GM19324 (cell line): Measurements from ENCODE around the gene GRAMD4.
"Not testable (repeated sequence)": the region's sequence is repeated elsewhere in the genome, so short reads cannot be mapped to it uniquely, and the experiment has no call there.

ENCODE experiments used
- ATAC-seq: cut with Tn5 transposase; IDR thresholded peaks from one replicate; pipeline ENCODE4 v1.9.1; 2021; ENCODE audit warnings: mild to moderate bottlenecking, moderate library complexity; ENCODE audit not compliant: unreplicated experiment, low FRiP score

The GRAMD4 gene

DNA sequence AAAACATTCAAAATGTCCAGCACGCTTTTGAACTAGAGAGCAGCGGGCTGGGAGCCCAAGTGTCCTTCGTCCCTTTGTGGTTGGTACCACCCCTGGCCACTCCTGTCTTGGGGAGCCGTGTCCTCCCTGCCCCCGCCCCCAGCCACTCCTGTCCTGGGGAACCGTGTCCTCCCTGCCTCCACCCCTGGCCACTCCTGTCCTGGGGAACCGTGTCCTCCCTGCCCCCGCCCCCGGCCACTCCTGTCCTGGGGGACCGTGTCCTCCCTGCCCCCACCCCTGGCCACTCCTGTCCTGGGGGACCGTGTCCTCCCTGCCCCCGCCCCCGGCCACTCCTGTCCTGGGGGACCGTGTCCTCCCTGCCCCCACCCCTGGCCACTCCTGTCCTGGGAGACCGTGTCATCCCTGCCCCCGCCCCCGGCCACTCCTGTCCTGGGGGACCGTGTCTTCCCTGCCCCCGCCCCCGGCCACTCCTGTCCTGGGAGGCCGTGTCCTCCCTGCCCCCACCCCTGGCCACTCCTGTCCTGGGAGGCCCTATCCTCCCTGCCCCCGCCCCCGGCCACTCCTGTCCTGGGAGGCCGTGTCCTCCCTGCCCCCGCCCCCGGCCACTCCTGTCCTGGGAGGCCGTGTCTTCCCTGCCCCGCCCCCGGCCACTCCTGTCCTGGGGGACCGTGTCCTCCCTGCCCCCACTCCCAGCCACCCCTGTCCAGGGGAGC is 14.9 kb downstream of the GRAMD4 start:
- ATAC-seq, result not testable (repeated sequence)

GRCh38 chr22:46635756-46636155 is 15.6 kb downstream of the GRAMD4 start:
- ATAC-seq, result no peak

- no peak for ATAC-seq
These were observed 16.2 kb downstream of the GRAMD4 start for GRCh38 chr22:46636221-46637002.

DNA sequence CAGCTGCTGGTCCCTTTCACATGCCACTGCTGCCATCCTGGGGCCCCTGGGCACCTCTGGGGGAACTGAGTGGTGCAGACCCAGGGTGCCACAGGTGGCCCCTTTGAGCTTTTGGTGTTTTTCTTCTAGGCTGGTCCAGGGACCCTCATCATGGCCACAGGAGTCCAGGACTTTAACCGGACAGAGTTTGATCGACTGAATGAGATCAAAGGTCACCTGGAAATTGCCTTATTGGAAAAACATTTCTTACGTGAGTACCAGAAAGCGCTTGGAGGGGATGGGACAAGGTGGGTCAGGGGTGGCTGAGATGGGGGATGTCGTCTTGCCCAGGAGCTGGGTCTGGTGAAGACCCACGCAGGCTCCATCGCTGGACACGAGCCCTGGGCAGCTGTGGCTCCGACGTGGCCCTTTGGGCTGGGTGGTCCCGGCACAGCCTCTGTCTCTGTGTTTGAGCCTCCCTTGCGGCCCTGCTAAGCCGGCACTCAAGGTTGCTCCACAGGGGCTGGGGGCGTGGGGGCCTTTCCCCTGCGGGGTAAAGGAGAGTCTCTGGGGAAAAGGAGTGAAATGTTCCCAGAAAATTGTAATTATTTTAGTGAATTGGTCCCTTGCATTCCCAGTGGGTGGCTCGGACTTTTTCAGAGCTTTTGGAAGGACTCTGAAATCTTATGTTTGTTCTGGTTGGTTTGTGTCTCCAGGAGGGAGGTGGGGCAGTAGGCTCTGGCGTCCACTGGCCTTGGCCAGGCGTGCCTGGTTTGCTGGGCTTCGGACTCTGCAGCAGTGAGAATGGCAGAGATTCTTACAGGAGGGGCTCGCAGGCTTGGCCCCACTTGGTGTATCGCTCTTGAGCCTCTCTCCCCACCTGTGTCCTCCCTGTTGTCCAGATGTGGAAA is 17.8 kb downstream of the GRAMD4 start:
- no peak for ATAC-seq

GRCh38 chr22:46638601-46639431 is 18.6 kb downstream of the GRAMD4 start:
- no peak for ATAC-seq

DNA sequence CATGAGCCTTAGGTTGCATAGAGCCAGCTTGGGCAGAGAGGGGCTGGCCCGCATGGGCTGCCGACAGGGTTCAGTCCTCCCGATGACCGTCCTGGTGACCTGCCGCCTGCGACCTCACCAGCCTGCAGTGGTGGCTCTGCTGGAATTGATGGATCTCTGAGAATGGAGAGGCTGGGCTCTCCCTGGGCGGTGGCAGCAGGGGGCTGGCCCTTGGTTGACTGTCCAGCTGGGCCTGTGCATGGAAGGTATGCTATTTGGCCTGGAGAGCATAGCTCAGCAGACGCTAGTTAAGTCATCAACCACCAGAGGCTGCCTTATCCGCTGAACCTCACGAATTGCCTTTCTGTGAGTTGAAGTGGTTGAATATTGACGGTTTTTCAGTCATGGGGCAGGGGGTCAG is 19.7 kb downstream of the GRAMD4 start:
- ATAC-seq, result no peak

GRCh38 chr22:46640293-46641055 is 20.3 kb downstream of the GRAMD4 start:
- no peak for ATAC-seq

DNA sequence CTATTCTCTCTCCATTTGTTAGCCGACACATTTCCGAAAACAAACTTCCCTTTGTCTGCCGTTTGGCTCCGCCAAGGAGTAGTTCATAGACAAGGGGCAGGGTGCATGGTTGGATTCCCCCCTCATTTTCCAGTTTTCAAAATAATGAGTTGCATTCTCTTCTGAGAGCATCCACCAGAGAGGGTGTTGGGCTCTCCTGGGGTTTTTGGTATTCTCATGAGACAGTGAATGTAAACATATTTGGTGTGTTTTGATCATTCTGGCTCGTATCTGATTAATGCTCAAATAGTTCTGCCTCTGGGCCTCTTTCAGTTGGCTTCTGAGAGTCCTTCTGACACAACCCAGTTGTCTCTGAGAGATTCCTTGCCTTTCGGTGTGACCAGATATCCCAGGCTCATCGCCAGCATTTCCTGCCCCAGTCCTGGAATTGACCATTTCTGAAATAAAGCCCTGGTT is 21.7 kb downstream of the GRAMD4 start:
- no peak for ATAC-seq

DNA sequence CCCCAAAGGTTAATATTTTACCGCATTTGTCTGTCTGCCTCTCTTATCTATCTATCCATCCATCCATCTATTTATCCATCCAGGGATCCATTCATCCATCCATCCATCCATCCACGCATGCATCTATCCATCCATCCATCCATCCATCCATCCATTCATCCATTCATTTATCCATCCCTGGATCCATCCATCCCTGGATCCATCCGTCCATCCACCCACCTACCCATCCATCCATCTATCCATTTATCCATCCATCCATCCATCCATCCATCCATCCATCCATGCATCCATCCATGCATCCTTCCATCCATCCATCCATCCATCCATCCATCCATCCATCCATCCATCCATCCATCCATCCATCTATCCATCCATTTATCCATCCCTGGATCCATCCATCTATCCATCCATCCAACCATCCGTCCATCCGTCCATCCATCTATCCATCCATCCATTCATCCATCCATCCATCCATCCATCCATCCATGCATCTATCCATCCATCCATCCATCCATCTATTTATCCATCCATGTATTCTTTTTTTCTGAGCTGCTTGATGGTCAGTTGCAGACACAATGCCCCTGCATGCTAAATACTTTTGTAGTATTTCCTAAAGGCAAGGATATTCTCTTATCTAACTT is 22.8 kb downstream of the GRAMD4 start:
- ATAC-seq, result not testable (repeated sequence)

DNA sequence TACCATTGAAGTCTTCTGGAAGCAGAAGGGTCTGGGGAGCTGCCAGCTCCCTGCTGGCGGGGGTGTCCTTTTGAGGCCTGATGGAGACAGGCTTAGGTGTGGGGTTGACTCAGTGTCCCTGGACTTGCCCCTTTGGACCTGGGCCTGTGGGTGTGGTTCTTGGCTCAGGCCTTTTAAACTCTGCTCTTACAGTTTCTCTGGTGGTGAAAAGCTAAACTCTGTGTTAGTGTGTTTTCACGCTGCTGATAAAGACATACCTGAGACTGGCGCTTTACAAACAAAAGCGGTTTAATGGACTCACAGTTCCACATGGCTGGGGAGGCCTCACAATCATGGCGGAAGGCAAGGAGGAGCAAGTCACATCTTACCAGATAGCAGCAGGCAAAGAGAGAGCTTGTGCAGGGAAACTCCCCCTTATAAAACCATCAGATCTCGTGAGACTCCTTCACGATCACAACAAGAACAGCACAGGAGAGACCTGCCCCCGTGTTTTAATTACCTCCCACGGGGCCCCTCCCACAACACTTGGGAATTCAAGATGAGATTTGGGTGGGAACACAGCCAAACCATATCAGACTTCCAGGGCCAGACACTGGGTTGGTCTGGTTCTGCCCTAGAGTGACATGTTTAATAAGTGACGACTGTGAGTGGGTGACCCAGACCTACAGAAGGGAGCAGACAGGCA is 26.5 kb downstream of the GRAMD4 start:
- ATAC-seq, result no peak

- not testable (repeated sequence) for ATAC-seq
These were observed 28.1 kb downstream of the GRAMD4 start for GRCh38 chr22:46648225-46648820.

- ATAC-seq, result no peak
These were observed 29.2 kb downstream of the GRAMD4 start for GRCh38 chr22:46649141-46650077.

DNA sequence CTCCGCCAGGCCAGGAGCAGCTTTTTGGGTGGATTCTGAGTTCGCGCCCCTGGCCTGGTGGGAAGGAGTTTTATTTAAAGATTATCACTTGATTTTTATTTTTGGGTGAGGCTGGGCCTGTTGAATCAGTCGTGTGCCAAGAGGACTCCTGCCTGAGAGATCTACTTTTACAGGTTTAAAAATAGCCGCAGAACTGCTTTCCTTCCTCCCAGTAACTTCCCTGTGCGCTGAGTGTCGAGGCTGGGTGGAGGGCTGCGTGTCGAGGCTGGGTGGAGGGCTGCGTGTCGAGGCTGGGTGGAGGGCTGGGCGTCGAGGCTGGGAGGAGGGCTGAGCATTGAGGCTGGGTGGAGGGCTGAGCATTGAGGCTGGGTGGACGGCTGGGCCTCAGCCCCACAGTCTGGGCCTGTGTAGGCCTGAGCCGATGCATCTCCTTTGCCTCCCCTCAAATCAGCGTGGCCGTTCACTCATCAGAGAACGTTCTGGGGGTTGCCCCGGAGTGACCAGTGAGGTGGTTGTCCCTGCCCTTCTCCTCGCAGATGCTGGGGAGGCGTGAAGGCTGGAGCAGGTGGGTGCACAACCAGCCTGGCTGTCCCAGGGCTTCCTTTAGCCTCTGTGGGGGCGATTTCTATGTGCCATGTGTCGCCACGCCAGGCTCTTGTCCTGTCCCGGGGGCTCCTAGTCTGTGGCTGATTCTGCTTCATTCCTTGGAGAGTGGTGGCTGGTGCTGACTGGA is 30.1 kb downstream of the GRAMD4 start:
- no peak for ATAC-seq

DNA sequence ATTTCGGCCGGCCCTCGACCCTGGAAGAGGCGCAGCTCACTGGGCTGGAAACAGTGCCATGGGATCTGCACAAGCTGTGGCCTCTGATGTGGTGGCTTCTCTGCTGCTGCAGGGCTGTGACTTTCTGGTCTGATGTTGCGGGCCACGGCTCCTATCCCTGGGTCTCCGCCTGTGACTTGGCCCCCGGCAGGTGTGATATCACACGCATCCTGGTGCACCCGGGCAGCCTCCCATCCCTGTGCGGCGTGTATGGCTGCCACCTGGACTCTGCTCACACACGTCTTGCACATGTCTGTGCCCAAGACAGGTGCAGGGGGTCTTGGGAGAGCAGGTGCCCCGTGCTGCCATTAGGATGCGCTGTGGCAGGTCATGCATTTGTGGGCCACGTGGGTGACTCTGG is 31.1 kb downstream of the GRAMD4 start:
- no peak for ATAC-seq

GRCh38 chr22:46652081-46652846 is 32.1 kb downstream of the GRAMD4 start:
- no peak for ATAC-seq
